DND-41 (cell line): ENCODE measurements around the gene SGO2.
"Not testable (repeated sequence)": the region's sequence is repeated elsewhere in the genome, so short reads cannot be mapped to it uniquely, and the experiment has no call there.

Experiments used
- ATAC-seq: fragments of 200-7000 bp; cut with Tn5 transposase; 3 replicates; pipeline ENCODE4 v1.9.1; 2021; ENCODE audit warnings: low read depth; ENCODE audit not compliant: insufficient read depth
- DNase-seq: peaks from one replicate; pipeline ENCODE4 v3.0.0-alpha.2; 2020
- H2AFZ ChIP-seq: 2 replicates; pipeline ENCODE4 v1.6.0; 2012; ENCODE audit warnings: low read depth, low read length
- H3K27ac ChIP-seq: 2 replicates; pipeline ENCODE4 v1.5.1; 2012; ENCODE audit warnings: low read length, inconsistent platforms
- H3K27me3 ChIP-seq: fragments of 200-600 bp; sonication (generic); 2 replicates; pipeline ENCODE4 v1.6.0; 2012; ENCODE audit warnings: low read length, mild to moderate bottlenecking, inconsistent platforms; ENCODE audit not compliant: insufficient read depth, poor library complexity
- H3K36me3 ChIP-seq: 2 replicates; pipeline ENCODE4 v1.5.1; 2012; ENCODE audit warnings: low read length, inconsistent platforms; ENCODE audit not compliant: insufficient read depth
- H3K4me1 ChIP-seq: 2 replicates; pipeline ENCODE4 v1.5.1; 2012; ENCODE audit warnings: mild to moderate bottlenecking, low read length; ENCODE audit not compliant: insufficient read depth
- H3K4me2 ChIP-seq: 2 replicates; pipeline ENCODE4 v1.6.0; 2012; ENCODE audit warnings: mild to moderate bottlenecking, moderate library complexity, low read length, inconsistent platforms; ENCODE audit not compliant: insufficient read depth
- H3K4me3 ChIP-seq, 2 experiments: fragments of 200-600 bp in 1 of 2; shearing (Covaris generic) in 1 of 2; 2 replicates each; pipeline ENCODE4 v1.5.1; 2012 to 2016; ENCODE audit warnings: inconsistent platforms in 2 of 2, low read length in 2 of 2, mild to moderate bottlenecking in 2 of 2, low read depth in 1 of 2, moderate library complexity in 1 of 2
- H3K79me2 ChIP-seq: 2 replicates; pipeline ENCODE4 v1.6.0; 2012; ENCODE audit warnings: low read length, inconsistent platforms; ENCODE audit not compliant: insufficient read depth
- H3K9ac ChIP-seq: 2 replicates; pipeline ENCODE4 v1.6.0; 2012; ENCODE audit warnings: low read depth, mild to moderate bottlenecking, inconsistent platforms, low read length, moderate library complexity
- H3K9me3 ChIP-seq: 2 replicates; pipeline ENCODE4 v1.5.1; 2012; ENCODE audit warnings: low read length, moderate library complexity, mild to moderate bottlenecking, inconsistent platforms; ENCODE audit not compliant: insufficient read depth, severe bottlenecking
- H4K20me1 ChIP-seq: 2 replicates; pipeline ENCODE4 v1.6.0; 2012; ENCODE audit warnings: low read length; ENCODE audit not compliant: insufficient read depth
- EZH2 ChIP-seq: IDR thresholded peaks from 3 replicates; pipeline ENCODE4 v1.6.1; 2012; ENCODE audit warnings: borderline replicate concordance, low read depth, mild to moderate bottlenecking, moderate library complexity, low read length, inconsistent platforms; ENCODE audit not compliant: severe bottlenecking
- TF ChIP-seq, protein P1 (sequence below): IDR thresholded peaks from 2 replicates; pipeline ENCODE4 v1.5.1; 2012; ENCODE audit warnings: borderline replicate concordance, low read length, moderate library complexity, mild to moderate bottlenecking; ENCODE audit not compliant: poor library complexity, severe bottlenecking; ENCODE audit errors: extremely low read depth

Gene SGO2

DNA sequence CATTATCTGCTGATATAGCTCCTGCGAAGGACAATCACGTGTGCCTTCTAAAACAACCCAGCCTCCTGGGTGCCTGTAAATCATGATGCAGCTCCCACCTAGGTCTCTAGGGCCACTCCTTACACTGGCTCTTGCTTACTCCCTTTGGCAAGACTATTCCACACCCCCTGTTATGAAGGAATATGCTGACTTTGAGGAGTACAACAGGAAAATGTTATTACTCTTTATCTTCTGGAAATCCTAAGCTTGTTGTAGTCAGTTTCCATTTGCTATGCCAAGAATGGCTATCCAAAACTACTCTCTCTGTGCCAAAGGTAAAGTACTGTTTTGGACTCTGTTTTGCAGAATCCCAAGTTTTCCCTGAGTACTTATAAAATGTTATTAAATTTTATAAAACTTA is 7.7 kb downstream of the SGO2 start:
- peaks cover 59% of the 10 kb centered on the region for H3K36me3 ChIP-seq
- no peak overlapping the region for H3K27ac ChIP-seq
- H2AFZ ChIP-seq = no peak overlapping the region
- H3K27me3 ChIP-seq = no peaks in the 10 kb centered on the region
- no peak overlapping the region for H3K9ac ChIP-seq
- H4K20me1 ChIP-seq = no peaks in the 10 kb centered on the region
- H3K4me3 ChIP-seq = no peak overlapping the region
- peaks cover under 1% of the 10 kb centered on the region; the same call in 1 of the 2 replicates for H3K4me1 ChIP-seq
- peaks cover 48% of the 10 kb centered on the region for H3K79me2 ChIP-seq
- ATAC-seq = no peak
- H3K9me3 ChIP-seq = no peaks in the 10 kb centered on the region
- no peak overlapping the region for H3K4me2 ChIP-seq
- TF ChIP-seq EZH2 = no peak
- TF ChIP-seq, protein P1, sequence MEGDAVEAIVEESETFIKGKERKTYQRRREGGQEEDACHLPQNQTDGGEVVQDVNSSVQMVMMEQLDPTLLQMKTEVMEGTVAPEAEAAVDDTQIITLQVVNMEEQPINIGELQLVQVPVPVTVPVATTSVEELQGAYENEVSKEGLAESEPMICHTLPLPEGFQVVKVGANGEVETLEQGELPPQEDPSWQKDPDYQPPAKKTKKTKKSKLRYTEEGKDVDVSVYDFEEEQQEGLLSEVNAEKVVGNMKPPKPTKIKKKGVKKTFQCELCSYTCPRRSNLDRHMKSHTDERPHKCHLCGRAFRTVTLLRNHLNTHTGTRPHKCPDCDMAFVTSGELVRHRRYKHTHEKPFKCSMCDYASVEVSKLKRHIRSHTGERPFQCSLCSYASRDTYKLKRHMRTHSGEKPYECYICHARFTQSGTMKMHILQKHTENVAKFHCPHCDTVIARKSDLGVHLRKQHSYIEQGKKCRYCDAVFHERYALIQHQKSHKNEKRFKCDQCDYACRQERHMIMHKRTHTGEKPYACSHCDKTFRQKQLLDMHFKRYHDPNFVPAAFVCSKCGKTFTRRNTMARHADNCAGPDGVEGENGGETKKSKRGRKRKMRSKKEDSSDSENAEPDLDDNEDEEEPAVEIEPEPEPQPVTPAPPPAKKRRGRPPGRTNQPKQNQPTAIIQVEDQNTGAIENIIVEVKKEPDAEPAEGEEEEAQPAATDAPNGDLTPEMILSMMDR = no peak
- DNase-seq = no peak

DNA sequence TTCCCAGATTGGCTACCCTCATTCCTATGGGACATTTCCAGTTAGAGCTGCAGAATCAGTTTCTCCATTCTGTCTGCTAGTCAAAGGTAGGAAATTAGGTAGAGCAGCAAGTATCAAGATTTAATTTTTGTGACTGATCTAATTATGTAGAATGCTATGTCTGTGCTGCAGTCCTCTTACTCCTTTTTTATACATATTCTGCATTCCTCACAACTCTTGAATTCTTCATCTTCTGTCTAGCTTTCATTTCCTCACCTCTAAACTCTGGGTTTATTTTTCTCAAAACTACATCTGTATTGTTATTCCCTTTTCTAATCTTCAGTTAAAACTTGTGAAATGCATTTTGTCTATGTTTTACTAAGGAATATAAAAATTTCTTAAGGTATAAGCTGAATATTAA is 8.6 kb downstream of the SGO2 start:
- H4K20me1 ChIP-seq = no peaks in the 10 kb centered on the region
- TF ChIP-seq, protein P1 = no peak
- no peak for TF ChIP-seq EZH2
- H3K4me3 ChIP-seq = no peak overlapping the region
- H3K79me2 ChIP-seq = peaks cover 40% of the 10 kb centered on the region
- peaks cover 62% of the 10 kb centered on the region for H3K36me3 ChIP-seq
- no peaks in the 10 kb centered on the region for H3K27me3 ChIP-seq
- DNase-seq = no peak
- no peaks in the 10 kb centered on the region for H3K4me1 ChIP-seq
- H3K27ac ChIP-seq = no peak overlapping the region
- ATAC-seq = no peak
- no peak overlapping the region for H3K4me2 ChIP-seq
- H2AFZ ChIP-seq = no peak overlapping the region
- H3K9ac ChIP-seq = no peak overlapping the region
- peaks cover 1% of the 10 kb centered on the region for H3K9me3 ChIP-seq

DNA sequence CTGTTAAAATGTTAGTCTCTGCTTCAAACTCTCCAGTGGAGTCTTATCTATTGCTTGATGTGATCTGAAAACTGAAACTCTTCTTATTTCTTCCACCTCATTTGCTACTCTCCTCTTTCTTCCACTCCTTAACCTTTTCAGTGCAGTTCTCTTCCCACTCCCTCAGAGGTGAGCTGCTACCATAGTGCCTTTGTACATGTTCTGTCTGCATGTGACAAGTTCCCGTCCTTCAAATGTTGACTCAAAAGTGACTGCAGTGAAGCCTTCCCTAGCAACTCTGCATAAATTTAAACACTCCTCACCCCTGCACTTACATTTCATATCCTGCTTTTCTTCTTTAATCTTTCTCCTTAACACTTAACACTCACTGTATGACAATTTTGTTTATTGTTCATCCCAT is 12.1 kb downstream of the SGO2 start:
- Histone ChIP-seq H3K27ac (no peak overlapping the region), H4K20me1 (no peaks in the 10 kb centered on the region), H3K9ac (no peak overlapping the region), H3K36me3 (peaks cover 86% of the 10 kb centered on the region), H2AFZ (no peak overlapping the region), H3K79me2 (peaks cover 7% of the 10 kb centered on the region; the same call in 1 of the 2 replicates), H3K27me3 (no peaks in the 10 kb centered on the region), H3K9me3 (peaks cover 6% of the 10 kb centered on the region), H3K4me3 (no peak overlapping the region), H3K4me1 (no peaks in the 10 kb centered on the region), H3K4me2 (no peak overlapping the region)
- ATAC-seq (no peak), DNase-seq (no peak)
- TF ChIP-seq EZH2 = no peak
- TF ChIP-seq, protein P1 = no peak

DNA sequence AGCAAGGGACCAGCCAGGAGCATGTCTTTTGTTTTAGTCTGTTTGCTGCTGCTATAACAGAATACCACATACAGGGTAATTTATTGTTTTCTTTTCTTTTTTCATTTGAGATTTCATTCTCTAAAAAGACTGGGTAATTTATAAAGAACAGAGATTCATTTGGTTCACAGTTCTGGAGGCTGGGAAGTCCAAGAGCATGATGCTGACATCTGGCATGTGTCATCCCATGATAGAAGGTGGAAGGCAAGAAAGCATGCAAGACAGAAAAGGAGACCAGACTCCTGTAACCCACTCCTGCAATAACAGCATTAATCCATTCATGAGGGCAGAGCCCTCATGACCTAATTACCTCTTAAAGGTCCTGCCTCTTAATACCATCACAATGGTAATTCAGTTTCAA is 14.8 kb downstream of the SGO2 start:
- Histone ChIP-seq H3K4me2 (no peak overlapping the region), H3K27ac (no peak overlapping the region), H3K9ac (no peak overlapping the region), H2AFZ (no peak overlapping the region), H3K36me3 (peaks cover 91% of the 10 kb centered on the region), H3K9me3 (peaks cover 6% of the 10 kb centered on the region), H3K79me2 (no peaks in the 10 kb centered on the region), H3K27me3 (no peaks in the 10 kb centered on the region), H3K4me3 (no peak overlapping the region), H4K20me1 (no peaks in the 10 kb centered on the region), H3K4me1 (no peaks in the 10 kb centered on the region)
- TF ChIP-seq, protein P1 = no peak
- TF ChIP-seq EZH2 = no peak
- DNase-seq (no peak), ATAC-seq (no peak)

DNA sequence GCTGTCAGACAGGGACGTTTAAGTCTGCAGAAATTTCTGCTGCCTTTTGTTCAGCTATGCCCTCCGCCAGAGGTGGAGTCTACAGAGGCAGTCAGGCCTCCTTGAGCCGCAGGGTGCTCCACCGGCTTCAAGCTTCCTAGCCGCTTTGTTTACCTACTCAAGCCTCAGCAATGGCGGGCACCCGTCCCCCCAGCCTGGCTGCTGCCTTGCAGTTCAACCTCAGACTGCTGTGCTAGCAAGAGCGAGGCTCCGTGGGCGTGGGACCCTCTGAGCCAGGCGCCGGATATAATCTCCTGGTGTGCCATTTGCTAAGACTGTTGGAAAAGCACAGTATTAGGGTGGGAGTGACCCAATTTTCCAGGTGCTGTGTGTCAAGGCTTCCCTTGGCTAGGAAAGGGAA is 40.6 kb downstream of the SGO2 start:
- not testable (repeated sequence) for H3K27ac ChIP-seq, H3K4me2 ChIP-seq, H4K20me1 ChIP-seq, ATAC-seq, H2AFZ ChIP-seq, H3K9ac ChIP-seq, H3K27me3 ChIP-seq, DNase-seq, H3K4me1 ChIP-seq, H3K4me3 ChIP-seq, H3K79me2 ChIP-seq, H3K9me3 ChIP-seq
- H3K36me3 ChIP-seq = peaks cover 38% of the 10 kb centered on the region
